Pulmonary artery endothelial cell (primary cell): ENCODE data around the gene LYZL6. TPM values are rescaled to one million over a fixed set of nuclear protein-coding genes. Genes with fewer than 3 reads are reported as not detected.
"Not testable (repeated sequence)": the region's sequence is repeated elsewhere in the genome, so short reads cannot be mapped to it uniquely, and the experiment has no call there.

ENCODE experiments used
- DNase-seq: peaks from one replicate; pipeline ENCODE4 v3.0.0-alpha.2; 2011; ENCODE audit warnings: low read depth, low spot score
- total RNA-seq: library from RNA; depleted of rRNA; stranded (reverse); fragments of >200 nt; gene quantifications from 2 replicates; pipeline ENCODE4 v1.2.3, GENCODE V29; 2014

LYZL6 gene
- total RNA-seq, 1 donor from 2014 or later: not detected

DNA sequence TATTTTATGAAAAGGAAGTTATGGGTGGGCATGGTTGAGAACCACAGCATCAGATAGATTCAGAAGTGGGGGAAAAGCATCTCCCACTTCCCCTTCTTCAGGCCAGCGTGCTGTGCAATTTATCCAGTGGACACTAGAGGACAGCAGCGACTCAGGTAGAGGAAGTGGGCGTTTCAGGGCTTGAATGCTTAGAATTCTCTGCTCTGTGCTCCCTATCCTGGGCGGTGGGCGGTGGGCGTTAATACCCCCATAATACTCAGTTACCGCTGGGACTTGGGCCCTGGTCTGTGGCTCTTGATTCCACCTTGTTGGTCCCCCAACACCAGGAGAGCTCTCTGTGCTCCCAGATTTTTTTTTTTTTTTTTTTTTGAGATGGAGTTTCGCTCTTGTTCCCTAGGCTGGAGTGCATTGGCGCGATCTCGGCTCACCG lies 3.7 kb upstream of the LYZL6 start:
- no peak for DNase-seq

DNA sequence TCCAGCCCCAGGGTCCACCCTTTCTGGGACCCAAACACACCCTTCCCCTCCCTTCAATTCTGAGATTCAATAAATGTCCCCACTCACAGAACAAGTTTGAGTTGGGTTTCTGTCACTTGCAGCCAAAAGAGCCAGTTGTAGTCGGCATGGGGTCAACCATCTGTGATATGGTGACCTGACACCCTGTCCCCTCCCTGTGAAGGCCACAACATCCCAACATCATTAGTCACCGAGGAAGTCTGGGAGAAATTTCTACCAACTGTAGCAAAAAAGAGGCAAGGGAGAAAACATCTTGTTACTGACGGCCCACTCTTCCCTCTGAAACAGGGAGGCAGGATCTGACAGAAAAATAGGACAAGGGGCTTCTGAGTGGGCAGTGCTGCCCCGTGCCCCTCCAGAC lies 638 bp upstream of the LYZL6 start:
- DNase-seq: no peak

DNA sequence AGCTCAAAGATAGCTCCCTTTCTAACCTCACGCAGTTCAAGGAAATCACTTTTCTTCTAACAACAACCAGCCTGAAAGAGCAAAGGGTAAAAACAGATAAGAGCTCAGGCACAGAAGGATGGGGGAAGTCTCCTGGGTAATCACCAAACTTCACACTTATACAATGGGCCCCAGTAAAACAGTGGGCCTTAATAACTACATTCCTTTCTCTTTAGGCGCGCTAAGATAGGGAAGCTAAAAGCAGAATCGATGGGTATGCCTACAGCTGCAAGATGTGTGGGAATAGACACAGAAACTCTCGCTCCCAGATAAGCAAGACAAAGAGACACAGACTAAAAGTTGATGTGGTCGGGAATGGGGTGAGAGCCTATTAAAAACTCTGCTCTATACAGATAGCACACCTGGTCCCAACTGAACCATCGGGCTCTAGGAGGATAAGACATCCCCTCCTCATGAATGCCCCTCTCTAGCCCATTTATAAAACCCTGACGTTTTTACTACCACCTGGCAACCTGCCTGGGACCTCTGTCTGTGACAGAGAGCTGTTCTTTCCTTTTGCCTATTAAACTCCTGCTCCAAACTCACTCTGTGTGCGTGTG lies 826 bp downstream of the LYZL6 start:
- DNase-seq: no peak

DNA sequence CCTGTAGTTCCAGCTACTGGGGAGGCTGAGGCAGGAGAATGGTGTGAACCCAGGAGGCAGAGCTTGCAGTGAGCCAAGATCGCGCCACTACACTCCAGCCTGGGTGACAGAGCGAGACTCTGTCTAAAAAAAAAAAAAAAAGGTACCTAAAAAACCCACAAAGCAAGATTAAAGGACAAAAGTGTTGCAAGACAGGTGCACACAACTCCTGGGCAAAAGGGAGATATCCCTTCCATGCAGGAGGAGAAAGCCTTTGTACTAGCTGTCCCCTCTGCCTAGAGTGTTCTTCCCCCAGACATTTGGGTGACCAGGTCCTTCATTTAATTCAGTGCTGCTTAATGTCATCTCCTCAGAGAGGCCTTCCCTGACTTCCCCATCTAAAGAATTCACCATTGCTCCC lies 5.0 kb downstream of the LYZL6 start:
- DNase-seq: not testable (repeated sequence)

DNA sequence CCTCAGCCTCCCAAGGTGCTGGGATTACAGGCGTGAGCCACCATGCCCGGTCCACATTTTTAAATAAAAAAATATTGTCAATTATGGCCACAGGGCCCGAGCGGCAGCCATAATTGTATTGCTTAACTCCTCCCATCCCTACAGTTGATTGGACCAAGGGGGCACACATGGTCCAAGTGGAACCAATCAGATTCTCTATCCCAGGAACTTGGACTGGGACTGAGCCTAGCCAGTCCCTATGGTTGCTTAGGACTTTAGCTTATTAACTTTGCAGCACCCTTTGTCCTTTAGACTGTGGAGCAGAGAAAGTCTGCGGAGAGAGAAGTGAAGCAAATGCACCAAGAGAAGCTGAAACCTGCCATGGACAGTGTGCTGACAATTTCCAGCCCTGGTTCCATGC lies 7.5 kb downstream of the LYZL6 start:
- no peak for DNase-seq

DNA sequence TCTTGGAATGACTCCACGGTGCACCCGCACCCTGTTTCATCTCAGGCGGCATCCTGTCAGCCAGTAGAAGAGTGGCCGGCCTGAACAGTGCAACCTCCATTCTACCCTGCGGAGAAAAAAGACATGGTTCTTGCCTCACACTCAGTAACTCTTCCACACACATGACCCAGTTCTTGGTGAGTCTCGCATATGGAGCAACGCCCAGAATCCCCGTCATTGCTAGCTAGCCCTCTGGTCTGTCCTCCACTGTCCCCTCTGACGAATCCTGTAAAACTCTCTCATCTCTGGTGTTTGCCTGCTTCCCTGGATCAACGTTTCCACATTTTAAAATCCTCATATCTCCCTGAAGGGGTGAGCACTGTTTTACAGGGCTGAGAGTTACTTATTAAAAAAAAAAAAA lies 8.8 kb downstream of the LYZL6 start:
- DNase-seq: no peak

DNA sequence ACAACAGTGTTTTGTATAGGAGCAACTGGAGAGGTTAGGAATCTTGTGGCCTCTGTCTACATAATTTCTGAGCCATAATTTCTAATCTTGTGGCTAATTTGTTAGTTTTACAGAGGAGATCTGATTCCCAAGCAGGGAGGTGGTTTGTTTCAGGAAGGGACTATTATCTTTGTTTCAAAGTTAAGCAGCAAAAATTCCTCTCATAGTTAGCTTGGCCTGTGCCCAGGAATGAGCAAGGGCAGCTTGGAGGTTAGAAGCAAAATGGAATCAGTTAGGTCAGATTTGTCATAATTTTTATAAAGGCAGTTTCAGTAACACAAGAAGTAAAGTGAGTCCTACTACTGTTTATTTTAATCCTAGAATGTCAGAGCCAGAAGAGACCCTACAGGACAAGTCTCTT lies 10.9 kb downstream of the LYZL6 start:
- no peak for DNase-seq

DNA sequence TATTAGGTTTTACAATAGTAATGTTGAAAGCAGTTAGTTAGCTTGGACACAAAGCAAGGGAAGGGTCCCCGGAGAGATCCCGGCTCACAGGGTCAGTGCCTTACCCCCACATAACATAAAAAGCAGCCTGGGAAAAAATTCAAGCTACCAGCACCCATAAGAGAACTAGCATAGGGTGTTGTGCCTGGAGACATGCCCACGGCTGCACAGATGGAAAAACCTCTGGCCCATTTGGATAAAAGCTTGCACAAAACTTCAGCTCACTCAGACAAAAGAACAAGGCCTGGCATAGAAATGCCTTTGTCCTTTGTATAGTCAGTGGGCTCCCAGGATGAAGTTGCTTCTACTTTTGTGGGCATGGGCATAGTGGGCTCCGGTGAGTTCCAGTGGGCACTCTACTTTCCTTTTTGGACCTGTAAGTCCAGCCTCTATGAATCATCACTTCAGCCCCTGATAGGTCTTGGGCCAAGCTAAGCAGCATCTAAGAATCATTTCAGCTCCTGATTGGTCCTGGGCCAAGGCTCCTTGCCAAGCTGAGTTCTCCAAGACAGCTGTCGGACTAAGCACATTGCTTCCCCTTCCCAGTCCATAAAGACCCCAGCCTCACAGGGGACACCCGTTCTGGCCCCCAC lies 11.6 kb downstream of the LYZL6 start:
- DNase-seq: no peak

DNA sequence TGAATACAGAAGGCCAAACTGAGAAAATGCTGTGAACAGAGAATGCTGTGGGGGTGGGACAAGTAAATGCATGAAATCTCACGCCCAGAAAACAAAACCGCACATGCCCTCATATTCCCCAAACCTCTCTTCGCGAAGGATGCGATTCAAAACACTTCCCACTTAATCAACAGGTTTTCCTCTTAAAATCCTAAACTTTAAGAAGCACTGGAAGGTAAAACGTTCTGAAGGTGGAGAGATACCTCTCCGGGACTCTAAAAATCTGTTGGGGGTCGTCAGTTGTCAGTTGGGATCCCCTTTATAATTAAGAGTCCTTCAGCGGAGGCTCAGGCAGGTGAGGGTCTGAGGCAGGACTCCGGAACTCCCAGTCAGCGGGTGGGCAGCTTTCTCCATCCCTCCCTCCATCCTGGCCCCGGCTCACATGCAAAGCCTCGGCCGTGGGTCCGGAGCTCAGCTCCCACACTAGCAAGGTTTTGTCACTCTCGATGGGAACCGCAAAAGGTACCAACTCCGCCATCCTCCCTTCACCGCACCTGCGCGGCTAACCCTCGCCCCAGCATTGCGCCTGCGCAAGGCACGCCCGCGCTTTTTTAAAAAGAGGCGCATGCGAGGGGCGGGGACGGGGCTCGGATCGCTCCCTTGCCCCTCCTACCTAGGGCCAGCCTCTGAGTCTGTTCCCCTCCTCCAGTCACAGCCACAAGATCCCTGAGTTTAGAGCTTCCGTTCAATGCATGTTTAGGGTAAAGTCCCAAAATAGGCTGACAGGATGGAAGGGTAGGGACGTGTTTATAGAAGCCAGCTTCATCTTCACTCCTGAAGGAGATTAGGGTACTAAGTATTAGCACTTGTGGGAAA lies 13.1 kb downstream of the LYZL6 start, which contains the start of gene RDM1:
TSS of gene RDM1 (minus strand) at position 563 of the 855 bp plus-strand sequence. CDS start at position 517, 46 bp downstream.
- no peak for DNase-seq

DNA sequence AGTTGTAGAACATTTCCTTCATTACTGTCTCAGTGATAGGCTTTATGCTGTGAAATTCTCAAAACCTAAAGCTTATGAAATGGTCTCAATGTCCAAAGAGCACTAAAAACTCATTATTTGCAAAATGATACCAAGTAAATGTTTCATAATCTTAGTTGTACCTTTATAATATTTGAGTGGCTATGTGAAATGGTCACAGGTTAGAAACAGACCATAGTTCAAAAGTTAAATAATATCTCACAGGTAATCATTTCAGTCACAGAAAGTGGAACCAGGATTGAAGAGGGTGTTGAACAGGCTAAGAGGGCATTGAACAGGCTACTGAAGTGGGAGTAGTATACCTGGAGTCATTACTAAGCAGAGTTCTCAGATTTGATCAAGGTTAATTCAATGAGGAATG lies 15.8 kb downstream of the LYZL6 start:
- no peak for DNase-seq

DNA sequence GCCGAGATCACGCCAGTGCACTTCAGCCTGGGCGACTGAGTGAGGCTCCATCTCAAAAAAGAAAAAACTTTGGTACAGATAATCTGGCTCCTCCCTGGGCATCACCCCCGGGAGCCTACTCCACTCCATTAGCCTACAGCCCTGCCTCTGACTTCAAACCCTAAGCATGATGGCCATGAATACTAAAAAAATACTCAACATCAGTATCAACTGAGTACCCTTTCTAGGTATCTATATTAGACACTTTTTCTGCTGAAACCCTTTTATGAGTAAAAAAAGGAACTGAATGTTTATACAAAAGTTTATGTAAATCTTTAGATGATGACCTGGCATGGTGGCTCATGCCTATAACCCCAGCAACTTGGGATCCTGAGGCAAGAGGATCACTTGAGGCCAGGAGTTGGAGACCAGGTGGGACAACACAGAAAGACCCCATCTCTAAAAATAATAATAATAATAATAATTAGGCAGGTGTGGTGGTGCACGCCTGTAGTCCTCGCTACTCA lies 19.9 kb downstream of the LYZL6 start:
- no peak for DNase-seq

DNA sequence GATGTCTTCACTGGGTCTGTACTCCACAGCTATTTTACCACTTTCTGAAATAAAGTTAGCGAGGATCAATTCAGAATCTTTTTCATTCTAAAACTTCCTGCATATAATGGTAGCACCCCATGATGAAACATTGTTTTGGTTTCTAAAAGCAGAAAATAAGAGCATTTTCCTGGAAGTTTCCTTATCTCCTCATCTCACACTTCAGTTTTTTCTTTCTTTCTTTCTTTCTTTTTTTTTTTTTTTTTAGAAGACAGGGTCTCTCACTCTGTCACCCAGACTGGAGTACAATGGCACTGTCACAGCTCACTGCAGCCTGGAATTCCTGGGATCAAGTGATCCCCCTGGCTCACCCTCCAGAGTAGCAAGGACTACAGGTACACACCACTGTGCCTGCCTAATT lies 23.3 kb downstream of the LYZL6 start:
- DNase-seq: no peak

DNA sequence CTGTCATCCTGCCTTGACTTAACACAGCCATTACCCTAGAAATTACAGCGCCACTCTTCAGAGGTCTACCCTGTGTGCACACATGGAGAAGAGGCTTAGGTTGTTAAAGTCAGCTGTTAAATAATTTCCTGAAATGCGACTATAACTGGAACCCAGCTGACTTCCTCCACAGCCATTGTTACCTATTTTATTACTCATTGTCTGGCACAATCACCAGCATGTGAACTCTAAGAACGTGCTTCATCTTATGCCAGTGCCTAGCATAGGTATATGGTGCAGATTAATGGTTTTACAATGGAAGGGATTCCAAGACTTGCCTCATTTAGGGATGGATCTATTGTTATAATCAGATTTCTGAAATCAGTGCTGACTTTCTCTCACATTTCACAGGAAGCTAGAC lies 24.8 kb downstream of the LYZL6 start:
- no peak for DNase-seq

DNA sequence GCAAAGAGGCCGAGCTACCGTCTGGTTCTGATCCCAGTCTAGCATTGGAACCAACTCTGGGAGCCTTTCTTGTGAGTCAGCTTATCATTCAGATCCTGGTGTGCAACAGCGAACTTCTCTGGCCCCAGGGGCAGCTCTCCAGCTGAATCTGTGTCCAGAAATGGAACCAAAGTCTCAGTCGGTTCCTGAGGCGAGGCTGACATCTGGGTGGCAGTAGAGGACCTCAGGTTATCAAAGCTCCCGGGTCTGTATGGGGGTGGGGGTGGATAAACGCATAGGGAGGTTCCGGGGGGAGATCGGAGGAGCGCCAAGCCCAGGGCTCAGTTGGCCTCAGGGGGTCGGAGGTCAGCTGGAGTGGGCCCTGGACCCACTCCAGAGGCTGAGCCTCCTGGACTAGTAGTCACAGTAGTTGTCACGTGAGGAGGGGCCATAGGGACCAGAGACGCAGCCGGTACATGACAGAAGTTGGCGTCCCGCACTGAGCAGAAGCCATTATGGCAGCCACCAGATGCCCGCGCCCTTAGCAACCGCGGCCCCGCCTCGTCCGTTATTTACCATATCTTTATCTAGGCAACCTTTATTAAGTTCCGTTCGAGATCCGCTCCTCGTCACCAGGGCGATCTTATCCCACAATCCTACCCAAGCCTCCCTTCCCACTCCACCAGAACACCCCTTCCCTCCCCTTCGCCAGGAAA lies 25.8 kb downstream of the LYZL6 start:
- no peak for DNase-seq

DNA sequence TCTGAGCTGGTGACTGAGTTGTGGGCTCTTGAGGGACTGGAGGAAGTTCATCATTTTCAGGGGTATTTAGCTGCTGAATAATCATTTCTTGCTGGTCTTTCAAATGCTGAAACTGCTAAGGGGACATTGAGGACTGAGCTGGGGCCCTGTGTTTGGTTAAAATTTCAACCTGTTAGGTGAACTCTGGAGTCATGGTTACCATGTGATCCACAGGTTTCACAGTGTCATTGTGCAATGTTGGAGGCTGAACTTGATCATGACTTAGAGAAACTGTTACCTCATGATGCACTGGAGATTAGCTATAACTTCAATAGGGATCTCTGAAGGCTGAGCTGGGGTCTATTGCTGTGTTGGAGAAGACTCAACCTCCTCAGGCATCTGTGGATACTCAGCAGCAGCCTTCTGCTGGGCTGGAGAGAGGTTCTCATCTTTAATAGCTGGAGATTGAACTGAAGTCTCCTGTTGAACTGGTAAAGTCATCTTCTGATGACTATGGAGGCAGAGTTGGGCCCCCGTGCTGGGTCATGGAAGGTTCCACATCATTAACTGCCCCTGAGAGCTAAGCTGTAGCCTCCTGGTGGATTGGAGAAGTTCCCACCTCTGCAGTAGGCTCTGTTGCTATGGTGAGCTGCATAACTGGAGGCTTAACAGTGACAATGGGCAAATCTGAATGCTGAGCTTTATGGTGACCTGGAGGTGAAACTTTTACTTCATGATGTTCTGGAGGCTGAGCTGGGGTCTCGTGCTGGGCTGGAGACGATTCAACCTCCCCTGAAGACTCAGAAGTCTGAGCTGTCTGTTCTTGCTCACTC lies 28.2 kb downstream of the LYZL6 start:
- no peak for DNase-seq

DNA sequence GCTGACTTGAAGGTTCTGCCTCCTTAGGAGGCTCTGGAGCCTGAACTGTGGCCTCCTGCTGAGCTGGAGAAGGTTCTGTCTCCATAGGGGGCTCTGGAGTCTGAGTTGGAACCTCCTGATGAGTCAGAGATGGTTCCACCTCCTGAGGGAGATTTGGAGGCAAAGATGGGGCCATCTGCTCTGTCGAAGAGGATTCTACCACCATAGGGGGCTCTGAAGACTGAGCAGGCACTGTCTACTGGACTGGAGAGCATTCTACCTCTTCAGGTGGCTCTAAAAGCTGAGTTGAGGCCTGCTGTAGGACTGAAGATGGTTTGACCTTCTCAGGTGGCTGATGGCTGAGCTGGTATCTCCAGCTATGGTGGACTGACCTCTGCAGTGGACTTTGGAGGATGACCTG lies 29.2 kb downstream of the LYZL6 start:
- DNase-seq: no peak

DNA sequence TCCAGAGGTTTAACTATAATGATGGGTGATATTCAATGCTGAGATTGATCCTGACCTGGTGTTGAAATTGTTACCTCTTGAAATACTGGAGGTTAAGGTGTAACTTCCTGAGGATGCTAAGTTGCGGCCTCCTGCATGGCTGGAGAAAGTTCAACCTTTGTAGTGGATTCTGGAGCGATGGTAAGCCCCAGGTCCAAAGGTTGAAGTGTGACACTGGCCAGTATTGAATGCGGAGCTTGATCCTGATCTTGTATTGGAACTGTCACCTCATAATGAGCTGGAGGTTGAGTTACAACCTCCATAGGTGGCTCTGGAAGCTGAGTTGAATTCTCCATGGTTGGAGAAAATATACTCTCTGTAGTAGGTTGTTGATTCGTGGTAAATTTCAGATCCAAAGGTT lies 29.9 kb downstream of the LYZL6 start:
- DNase-seq: no peak

DNA sequence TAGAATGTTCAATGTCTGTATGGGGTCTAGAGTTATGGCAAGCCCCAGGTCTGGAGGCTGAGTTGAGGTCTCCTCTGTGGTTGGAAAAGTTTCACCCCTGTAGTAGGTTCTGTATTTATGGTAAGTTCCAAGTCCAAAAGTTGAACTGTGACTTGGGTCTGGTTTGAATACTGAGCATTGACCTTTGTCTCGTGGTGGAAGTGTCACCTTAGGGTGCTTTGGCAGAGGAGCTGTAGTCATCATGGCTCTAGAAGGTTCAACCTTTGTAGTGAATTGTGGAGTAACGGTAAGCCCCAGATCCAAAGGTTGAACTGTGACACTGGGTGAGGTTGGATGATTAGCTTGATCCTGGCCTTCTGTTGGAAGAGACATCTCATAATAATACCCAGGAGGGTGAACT lies 30.6 kb downstream of the LYZL6 start:
- no peak for DNase-seq

DNA sequence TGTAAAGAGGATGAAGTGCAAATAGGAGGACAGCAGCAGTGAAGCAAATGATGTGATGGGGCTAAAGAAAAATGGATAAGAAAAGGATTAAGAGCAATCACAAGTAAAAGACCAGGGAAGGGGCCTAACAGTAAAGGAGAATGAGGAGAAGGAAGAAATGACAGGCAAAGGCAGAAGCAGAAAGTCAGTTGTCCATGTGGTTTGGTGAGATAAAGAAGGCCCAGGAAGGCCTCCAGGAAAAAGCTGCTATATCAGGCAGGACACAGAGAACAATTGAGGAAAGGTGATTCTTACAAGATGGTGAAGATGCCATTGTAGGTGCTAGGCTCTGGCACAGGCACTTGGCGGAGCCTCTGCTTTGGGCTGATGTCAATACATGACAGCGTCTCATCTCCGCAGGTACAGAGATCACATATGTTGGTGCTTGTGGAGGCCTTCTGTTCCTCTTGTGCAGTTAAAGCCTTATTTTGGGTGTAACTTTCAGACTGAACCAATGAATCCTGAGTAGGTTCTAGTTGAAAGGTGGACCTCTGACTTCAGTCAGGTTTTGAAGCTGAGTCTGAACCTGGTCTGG lies 31.1 kb downstream of the LYZL6 start:
- DNase-seq: no peak

DNA sequence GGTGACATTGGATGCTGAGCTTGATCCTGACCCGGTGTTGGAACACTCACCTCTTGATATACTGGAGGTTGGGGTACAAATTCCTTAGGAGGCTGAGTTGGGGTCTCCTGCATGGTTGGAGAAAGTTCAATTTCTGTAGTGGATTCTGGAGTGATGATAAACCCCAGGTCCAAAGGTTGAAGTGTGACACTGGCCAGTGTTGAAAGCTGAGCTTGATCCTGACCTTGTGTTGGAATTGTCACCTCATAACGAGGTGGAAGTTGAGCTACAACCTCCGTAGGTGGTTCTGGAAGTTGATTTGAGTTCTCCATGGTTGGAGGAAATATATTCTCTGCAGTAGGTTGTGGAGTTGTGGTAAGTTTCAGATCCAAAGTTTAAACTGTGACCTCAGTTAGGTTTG lies 34.1 kb downstream of the LYZL6 start:
- DNase-seq: no peak

DNA sequence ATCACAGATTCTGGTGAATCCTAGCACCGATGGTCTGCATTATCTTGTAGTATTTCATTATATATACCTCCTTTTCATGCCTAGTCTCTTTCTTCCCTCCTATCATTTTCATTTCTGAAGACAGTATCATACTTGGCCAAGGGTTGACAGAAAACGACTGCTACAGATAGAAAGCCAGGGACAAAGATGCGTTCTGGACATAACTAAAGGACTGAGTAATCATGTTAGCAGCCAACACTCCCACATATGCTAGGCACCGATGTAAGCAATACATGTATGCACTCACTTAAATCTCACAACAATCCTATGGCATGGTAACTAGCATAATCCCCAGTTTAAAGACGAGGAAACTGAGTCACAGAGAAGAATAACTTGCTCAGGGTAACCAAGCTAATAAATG lies 35.8 kb downstream of the LYZL6 start:
- no peak for DNase-seq
